ENCODE results near the gene ATL3. TPM values are rescaled to one million over a fixed set of nuclear protein-coding genes. Genes with fewer than 3 reads are reported as not detected.

The ATL3 gene
- total and polyA plus RNA-seq, 4 donors = 5.9 to 33.6 (median 16.2) TPM

DNA sequence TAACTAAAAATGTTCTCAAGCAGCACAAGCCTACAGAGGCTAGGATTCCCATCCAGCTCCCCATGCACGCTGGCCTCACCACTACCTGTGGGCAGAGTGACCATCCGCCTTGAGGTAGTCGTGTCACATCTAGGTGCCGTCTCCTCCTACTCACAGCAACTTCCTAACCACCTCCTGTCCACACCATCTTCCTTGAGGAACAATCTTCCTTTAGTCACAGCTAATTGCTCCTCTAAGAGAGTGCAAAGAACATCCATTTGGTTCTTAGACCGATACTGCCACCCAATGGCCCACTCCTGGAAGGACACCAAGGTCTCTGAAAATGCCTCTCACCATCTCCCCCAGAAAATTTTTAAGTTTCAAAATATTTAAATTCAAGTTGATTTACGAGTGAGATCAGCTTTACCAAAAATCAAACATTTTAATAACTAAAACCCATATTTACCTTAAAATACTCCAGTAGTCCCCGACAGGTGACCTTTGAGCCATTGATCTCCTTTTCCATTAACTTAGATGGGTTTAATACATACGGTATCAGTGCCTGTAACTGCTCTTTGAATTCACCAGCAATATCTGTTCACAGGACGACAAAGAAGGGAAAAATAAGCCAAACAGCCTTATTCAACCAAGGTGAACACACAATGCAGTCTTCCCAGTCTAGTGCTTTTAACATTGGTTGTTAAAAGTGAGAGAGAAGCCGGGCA, 35.3 kb downstream of the ATL3 start:
- no peak overlapping the region for H3K27ac ChIP-seq (ENCODE audit: low read depth in 1 of 2, low read length in 2 of 2)
- DNase-seq (ENCODE audit: low spot score) = peak; percentile 61
- H3K9ac ChIP-seq (ENCODE audit: low read depth in 1 of 2, low read length in 2 of 2) = no peak overlapping the region
- no peaks in the 10 kb centered on the region for H3K27me3 ChIP-seq (ENCODE audit: control insufficient read depth in 4 of 4, insufficient read depth in 4 of 4, low read length in 3 of 4)
- no peak overlapping the region for H3K4me3 ChIP-seq (ENCODE audit: low read depth in 1 of 3, low read length in 3 of 3)
- H3K9me3 ChIP-seq (ENCODE audit: control insufficient read depth in 4 of 4, low read length in 3 of 4) = no peaks in the 10 kb centered on the region
- peaks cover 3 to 10% (median 6%) of the 10 kb centered on the region in 4 donors for H3K4me1 ChIP-seq (ENCODE audit: control insufficient read depth in 4 of 4, insufficient read depth in 4 of 4, low read length in 3 of 4)
- TF ChIP-seq HNF4G (IDR thresholded peaks at IDR 0.05) (peak; percentile 32), RAD21 (IDR thresholded peaks at IDR 0.05) (peak; percentile 97 to 98), RXRA (IDR thresholded peaks at IDR 0.05) (peak in 1 of 2 donors; percentile 10), HNF4A (conservative IDR thresholded peaks at IDR 0.05) (peak in 1 of 2 donors; percentile 20), TAF1 (conservative IDR thresholded peaks at IDR 0.05) (no peak)
- TF ChIP-seq, protein P1, sequence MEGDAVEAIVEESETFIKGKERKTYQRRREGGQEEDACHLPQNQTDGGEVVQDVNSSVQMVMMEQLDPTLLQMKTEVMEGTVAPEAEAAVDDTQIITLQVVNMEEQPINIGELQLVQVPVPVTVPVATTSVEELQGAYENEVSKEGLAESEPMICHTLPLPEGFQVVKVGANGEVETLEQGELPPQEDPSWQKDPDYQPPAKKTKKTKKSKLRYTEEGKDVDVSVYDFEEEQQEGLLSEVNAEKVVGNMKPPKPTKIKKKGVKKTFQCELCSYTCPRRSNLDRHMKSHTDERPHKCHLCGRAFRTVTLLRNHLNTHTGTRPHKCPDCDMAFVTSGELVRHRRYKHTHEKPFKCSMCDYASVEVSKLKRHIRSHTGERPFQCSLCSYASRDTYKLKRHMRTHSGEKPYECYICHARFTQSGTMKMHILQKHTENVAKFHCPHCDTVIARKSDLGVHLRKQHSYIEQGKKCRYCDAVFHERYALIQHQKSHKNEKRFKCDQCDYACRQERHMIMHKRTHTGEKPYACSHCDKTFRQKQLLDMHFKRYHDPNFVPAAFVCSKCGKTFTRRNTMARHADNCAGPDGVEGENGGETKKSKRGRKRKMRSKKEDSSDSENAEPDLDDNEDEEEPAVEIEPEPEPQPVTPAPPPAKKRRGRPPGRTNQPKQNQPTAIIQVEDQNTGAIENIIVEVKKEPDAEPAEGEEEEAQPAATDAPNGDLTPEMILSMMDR (IDR thresholded peaks at IDR 0.05; ENCODE audit: low read depth, low read length, missing input control) = peak; percentile 83
- TF ChIP-seq, protein P2, sequence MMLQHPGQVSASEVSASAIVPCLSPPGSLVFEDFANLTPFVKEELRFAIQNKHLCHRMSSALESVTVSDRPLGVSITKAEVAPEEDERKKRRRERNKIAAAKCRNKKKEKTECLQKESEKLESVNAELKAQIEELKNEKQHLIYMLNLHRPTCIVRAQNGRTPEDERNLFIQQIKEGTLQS (IDR thresholded peaks at IDR 0.05) = no peak
- WGBS = 57% methylated on average over 10 of the region's 10 CpGs
- H3K36me3 ChIP-seq (ENCODE audit: control insufficient read depth in 4 of 4, insufficient read depth in 3 of 4, low read depth in 1 of 4, low read length in 3 of 4) = peaks cover 7 to 18% (median 10%) of the 10 kb centered on the region in 4 donors

DNA sequence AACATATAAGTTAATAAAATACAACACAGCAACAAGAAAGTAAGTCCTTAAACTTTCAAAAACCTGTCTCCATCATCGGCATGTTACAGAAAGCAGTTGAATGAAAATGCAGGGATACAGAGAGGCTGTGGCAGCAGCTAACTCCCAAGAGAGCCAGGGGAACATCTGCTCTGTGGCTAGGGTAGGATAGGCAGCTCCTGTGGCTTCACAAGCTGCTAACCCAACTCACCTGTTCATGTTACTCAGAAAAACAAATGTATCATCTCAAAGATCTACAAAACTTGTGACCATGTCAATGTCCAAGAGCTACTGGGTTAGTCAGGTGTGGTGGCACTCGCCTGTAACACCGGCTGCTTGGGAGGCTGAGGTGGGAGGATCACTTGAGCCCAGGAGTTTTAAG, 41.8 kb downstream of the ATL3 start:
- Histone ChIP-seq H3K4me1 (ENCODE audit: control insufficient read depth in 4 of 4, insufficient read depth in 4 of 4, low read length in 3 of 4) (peaks cover 0 to 5% (median 2%) of the 10 kb centered on the region in 4 donors), H3K27ac (ENCODE audit: low read depth in 1 of 2, low read length in 2 of 2) (no peak overlapping the region), H3K4me3 (ENCODE audit: low read depth in 1 of 3, low read length in 3 of 3) (no peak overlapping the region), H3K9ac (ENCODE audit: low read depth in 1 of 2, low read length in 2 of 2) (no peak overlapping the region), H3K27me3 (ENCODE audit: control insufficient read depth in 4 of 4, insufficient read depth in 4 of 4, low read length in 3 of 4) (no peaks in the 10 kb centered on the region), H3K9me3 (ENCODE audit: control insufficient read depth in 4 of 4, low read length in 3 of 4) (no peaks in the 10 kb centered on the region), H3K36me3 (ENCODE audit: control insufficient read depth in 4 of 4, insufficient read depth in 3 of 4, low read depth in 1 of 4, low read length in 3 of 4) (peaks cover 13 to 31% (median 22%) of the 10 kb centered on the region in 4 donors)
- no peak for DNase-seq (ENCODE audit: low spot score)
- WGBS = 97% methylated on average over 3 of the region's 3 CpGs
- TF ChIP-seq SP1 (IDR thresholded peaks at IDR 0.05) (no peak), TAF1 (conservative IDR thresholded peaks at IDR 0.05) (no peak), FOXA1 (IDR thresholded peaks at IDR 0.05) (no peak)
- TF ChIP-seq, protein P2 (IDR thresholded peaks at IDR 0.05) = no peak

DNA sequence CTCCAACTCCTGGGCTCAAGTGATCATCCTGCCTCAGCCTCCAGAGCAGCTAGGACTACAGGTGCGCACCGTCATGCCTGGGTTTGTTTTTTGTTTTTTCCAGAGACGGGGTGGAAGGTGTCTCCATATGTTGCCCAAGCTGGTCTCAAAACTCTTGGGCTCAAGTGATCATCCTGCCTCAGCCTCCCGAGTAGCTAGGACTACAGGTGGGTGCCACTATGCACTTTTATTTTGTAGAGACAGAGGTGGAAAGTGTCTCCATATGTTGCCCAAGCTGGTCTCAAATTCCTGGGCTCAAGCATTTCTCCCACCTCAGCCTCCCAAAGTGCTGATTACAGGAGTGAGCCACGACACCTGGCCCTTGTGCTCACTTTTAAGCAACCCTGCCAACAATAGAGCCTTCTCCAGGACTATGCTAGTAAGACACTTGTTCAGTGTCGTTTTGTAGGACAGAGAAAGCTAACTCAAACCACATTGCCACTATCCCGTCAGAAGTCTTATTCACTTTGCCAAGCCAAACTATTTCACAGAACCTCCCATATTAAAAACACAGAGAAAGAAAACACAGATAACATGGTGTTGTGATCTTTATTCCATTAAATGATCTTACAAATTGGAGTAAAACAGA, 47.5 kb downstream of the ATL3 start:
- Histone ChIP-seq H3K9ac (ENCODE audit: low read depth in 1 of 2, low read length in 2 of 2) (no peak overlapping the region), H3K27me3 (ENCODE audit: control insufficient read depth in 4 of 4, insufficient read depth in 4 of 4, low read length in 3 of 4) (no peaks in the 10 kb centered on the region), H3K4me3 (ENCODE audit: low read depth in 1 of 3, low read length in 3 of 3) (no peak overlapping the region), H3K9me3 (ENCODE audit: control insufficient read depth in 4 of 4, low read length in 3 of 4) (no peaks in the 10 kb centered on the region), H3K4me1 (ENCODE audit: control insufficient read depth in 4 of 4, insufficient read depth in 4 of 4, low read length in 3 of 4) (peaks cover 0 to 3% (median 0%) of the 10 kb centered on the region in 4 donors), H3K36me3 (ENCODE audit: control insufficient read depth in 4 of 4, insufficient read depth in 3 of 4, low read depth in 1 of 4, low read length in 3 of 4) (peaks cover under 1 to 6% (median 3%) of the 10 kb centered on the region in 4 donors), H3K27ac (ENCODE audit: low read depth in 1 of 2, low read length in 2 of 2) (no peak overlapping the region)
- no peak for DNase-seq (ENCODE audit: low spot score)
- 70% methylated on average over 7 of the region's 7 CpGs for WGBS
- no peak for TF ChIP-seq EGR1 (IDR thresholded peaks at IDR 0.05; ENCODE audit: low read depth in 2 of 2)
- no peak for TF ChIP-seq RAD21 (IDR thresholded peaks at IDR 0.05)
- TF ChIP-seq JUND (IDR thresholded peaks at IDR 0.05) = no peak
- TF ChIP-seq HNF4G (IDR thresholded peaks at IDR 0.05) = no peak
- TF ChIP-seq GABPA (IDR thresholded peaks at IDR 0.05 in 1 of 2, conservative IDR thresholded peaks at IDR 0.05 in 1 of 2) = no peak
- no peak for TF ChIP-seq NR2F2 (IDR thresholded peaks at IDR 0.05)
- no peak for TF ChIP-seq SP1 (IDR thresholded peaks at IDR 0.05)
- TF ChIP-seq FOXA1 (IDR thresholded peaks at IDR 0.05) = no peak
- no peak for TF ChIP-seq YY1 (IDR thresholded peaks at IDR 0.05)
- TF ChIP-seq, protein P2 (IDR thresholded peaks at IDR 0.05) = no peak
- TF ChIP-seq, protein P3, sequence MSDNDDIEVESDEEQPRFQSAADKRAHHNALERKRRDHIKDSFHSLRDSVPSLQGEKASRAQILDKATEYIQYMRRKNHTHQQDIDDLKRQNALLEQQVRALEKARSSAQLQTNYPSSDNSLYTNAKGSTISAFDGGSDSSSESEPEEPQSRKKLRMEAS (IDR thresholded peaks at IDR 0.05) = no peak
- TF ChIP-seq, protein P1 (IDR thresholded peaks at IDR 0.05; ENCODE audit: low read depth, low read length, missing input control) = no peak
- no peak for TF ChIP-seq HNF4A (conservative IDR thresholded peaks at IDR 0.05)
- TF ChIP-seq, protein P4, sequence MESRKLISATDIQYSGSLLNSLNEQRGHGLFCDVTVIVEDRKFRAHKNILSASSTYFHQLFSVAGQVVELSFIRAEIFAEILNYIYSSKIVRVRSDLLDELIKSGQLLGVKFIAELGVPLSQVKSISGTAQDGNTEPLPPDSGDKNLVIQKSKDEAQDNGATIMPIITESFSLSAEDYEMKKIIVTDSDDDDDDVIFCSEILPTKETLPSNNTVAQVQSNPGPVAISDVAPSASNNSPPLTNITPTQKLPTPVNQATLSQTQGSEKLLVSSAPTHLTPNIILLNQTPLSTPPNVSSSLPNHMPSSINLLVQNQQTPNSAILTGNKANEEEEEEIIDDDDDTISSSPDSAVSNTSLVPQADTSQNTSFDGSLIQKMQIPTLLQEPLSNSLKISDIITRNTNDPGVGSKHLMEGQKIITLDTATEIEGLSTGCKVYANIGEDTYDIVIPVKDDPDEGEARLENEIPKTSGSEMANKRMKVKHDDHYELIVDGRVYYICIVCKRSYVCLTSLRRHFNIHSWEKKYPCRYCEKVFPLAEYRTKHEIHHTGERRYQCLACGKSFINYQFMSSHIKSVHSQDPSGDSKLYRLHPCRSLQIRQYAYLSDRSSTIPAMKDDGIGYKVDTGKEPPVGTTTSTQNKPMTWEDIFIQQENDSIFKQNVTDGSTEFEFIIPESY (IDR thresholded peaks at IDR 0.05) = no peak
- TF ChIP-seq RXRA (IDR thresholded peaks at IDR 0.05) = no peak
- TF ChIP-seq TAF1 (conservative IDR thresholded peaks at IDR 0.05) = no peak

All from liver (tissue), 9 donors.